GM19468 (cell line): ENCODE measurements around the gene PDE2A.
"Not testable (repeated sequence)": the region's sequence is repeated elsewhere in the genome, so short reads cannot be mapped to it uniquely, and the experiment has no call there.

Experiments used
- ATAC-seq: cut with Tn5 transposase; IDR thresholded peaks from one replicate; pipeline ENCODE4 v1.9.1; 2021; ENCODE audit warnings: mild to moderate bottlenecking, moderate library complexity, moderate number of reproducible peaks; ENCODE audit not compliant: unreplicated experiment; ENCODE audit errors: extremely low read depth

The PDE2A gene

DNA sequence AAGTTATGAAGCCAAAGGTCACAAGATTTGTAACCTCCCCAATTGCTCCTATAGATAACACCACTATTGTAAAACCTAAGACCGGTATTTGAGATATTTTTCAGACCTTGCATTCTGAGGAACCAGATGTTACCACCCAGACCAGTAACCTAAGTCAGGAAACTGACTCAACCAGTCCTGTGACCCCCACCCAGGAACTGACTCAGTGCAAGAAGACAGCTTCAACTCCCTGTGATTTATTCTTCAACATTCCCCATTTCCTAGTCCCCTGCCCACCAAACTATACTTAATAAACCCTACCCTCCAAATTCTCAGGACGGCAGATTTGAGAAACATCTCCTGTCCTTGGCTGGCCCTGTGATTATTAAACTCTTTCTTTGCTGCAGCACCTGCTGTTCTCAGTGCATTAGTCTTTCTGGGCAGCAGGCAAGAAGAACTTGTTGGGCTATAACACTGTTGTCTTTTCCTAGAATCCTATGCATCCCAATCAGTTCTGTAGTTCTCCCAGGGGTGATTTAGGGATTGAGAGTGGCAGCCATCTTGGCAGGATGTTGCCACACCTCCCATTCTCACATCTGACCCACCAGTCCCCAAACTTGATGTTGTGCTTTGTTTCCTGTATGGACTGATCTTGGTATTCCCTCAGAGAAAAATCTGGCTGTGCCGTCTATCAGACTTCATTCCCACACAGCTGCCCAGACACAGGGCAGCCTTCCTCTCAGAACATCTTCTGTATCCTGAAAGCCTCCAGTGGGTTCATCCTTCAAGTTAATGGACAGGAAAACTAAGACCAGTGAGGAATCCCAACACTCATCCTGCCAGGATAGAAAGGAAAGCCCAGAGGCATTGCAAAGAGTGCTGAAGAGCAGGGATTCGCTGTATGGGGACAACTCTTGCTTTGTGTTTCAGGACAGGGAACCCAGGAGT lies 104.0 kb downstream of the PDE2A start:
- no peak for ATAC-seq

DNA sequence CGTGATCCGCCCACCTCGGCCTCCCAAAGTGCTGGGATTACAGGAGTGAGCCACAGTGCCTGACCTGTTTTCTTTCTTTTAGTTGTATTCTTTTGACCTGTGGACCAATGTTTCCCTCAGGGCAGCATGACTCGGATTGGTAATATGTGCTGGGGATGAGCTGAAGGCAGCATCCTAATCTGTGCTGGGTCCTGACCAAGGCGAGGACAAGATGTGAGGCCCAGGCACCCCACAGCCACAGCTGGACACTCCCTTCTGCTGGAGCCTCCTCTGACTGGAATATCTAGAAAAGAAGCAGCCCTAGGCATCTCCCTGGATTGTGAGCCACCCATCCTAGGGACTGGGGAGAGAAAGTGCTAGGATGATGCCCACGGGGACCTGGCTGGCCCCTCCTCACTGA lies 105.4 kb downstream of the PDE2A start:
- no peak for ATAC-seq

DNA sequence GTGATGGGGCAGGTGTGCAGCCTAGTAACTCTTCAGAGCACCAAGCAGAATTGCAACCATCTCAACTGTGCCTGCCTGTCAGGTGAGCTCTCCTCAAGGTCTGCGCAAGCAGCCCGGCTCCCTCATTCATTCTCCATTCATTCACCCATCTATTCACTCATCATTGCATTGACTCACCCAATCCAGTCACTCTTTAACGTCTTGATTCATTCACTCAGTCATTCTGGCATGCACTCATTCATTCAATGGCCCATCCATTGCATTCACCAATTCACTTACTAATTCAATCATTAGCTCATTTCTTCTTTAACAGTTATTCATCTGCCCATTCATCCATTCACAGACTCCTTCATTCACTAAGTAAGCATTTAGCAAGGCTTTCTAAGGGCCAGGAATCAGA lies 111.8 kb downstream of the PDE2A start:
- no peak for ATAC-seq

DNA sequence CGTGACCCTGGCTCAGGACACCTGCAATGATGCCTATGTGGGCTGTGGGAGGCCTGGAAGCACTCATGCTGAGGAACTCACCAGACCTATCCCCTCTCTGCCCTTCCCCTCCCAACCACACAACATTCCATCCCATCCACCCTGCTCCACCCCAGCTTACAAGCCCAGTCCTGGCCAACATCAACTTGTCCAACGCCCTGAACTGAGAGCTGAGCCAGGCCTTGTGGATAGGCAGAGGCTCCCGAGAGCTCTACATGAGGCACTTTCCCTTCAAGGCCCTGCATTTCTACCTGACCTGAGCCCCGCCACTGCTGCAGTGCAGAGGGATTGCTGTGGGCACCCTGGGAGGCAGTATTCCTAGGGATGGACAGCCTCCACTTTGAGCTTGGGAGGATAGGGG lies 112.4 kb downstream of the PDE2A start:
- no peak for ATAC-seq

DNA sequence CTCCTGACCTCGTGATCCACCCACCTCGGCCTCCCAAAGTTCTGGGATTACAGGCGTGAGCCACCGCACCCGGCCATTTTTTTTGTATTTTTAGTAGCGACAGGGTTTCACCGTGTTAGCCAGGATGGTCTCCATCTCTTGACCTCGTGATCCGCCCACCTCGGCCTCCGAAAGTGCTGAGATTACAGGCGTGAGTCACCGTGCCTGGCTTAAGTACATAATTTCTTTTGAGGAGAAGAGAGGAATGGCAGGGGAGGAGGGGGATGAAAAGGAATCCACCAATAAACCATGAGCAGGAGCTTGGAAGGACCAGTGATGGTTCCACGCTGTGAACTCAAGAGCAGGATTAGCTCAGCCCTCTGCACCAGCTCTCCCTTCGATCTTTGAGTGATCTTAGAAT lies 113.4 kb downstream of the PDE2A start:
- not testable (repeated sequence) for ATAC-seq

DNA sequence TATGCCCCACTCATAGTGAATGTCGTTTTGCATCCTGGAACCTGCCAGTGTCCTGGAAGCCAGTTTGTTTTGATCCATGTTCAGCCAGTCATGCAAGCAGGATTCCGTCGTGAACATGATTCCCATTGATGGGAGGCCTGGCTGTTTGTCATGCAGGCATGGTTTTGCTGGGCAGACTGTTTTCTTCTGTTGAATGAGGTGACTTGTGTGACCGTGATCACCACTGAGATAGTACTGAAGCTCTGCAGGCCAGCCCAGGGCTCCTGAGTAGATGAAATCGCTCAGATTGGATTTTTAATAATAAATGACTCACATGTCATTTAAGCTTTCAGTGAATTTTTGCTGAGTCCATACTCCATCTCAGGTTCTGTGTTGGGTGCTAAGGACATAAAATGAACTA lies 117.8 kb downstream of the PDE2A start:
- ATAC-seq = no peak

DNA sequence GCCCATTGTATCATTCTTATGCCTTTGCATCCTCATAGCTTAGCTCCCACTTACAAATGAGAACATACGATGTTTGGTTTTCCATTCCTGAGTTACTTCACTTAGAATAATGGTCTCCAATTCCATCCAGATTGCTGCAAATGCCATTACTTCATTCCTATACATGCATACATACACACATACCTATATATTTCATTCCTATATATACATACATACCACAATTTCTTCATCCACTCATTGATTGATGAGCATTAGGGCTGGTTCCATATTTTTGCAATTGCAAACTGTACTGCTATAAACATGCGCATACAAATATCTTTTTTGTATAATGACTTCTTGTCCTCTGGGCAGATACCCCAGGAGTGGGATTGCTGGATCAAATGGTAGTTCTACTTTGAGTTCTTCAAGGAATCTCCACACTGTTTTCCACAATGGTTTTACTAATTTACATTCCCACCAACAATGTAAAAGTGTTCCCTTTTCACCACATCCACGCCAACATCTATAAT lies 119.2 kb downstream of the PDE2A start:
- ATAC-seq = not testable (repeated sequence)

DNA sequence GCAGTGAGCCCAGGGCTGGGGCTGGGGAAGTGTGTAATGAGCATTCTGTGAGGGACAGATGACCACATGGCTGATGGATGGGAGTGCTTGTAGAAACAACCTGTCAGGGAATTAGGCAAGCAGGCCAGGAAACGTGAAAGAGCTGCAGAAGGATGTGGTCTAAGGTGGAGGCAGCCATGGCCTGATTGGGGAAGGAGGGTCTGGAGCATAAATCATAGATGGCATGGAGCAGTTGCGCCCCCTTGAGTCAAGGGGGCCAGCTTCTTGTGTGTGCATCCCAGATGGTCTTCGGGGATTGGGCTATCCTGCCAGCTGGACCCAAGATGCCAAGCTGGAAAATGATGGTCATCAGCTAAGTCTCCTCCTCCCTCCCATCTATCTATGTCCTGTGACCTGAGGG lies 120.5 kb downstream of the PDE2A start:
- ATAC-seq = no peak

DNA sequence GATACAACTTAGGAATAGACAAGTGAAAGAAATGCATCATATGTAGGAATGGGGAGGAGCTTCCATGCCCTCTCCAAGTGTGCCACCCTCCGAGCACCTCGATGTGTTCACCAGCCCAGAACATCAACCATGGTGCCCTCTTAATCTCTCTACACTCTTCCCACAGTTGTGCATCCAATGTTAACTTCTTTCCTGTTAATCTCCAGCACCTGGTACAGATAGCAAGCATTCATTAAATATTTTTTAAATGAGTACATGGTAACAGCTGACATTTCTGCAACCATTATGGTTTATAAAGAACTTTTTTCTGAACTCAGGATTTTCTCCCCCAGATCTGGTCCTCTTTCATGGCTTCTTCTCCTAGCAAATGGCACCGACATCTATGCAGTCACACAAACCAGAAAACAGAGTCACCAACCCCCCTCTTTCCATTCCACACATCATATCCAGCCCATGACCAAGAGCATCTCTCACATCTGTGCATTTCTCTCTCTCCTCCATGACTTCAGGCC lies 121.8 kb downstream of the PDE2A start:
- ATAC-seq = no peak

DNA sequence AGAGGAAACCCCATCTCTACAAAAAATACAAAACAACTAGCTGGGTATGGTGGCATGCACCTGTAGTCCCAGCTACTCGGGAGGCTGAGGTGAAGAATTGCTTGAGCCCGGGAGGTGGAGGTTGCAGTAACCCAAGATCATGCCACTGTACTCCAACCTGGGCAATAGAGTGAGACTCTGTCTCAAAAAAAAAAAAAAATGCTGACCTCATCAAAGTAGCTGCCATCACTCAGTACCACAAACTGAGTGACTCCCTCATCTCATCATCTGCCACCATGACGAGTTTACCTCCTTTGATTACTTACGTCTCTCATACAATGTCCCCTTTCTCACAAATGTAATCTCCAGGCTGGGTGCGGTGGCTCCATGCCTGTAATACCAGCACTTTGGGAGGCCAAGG lies 122.7 kb downstream of the PDE2A start:
- no peak for ATAC-seq

DNA sequence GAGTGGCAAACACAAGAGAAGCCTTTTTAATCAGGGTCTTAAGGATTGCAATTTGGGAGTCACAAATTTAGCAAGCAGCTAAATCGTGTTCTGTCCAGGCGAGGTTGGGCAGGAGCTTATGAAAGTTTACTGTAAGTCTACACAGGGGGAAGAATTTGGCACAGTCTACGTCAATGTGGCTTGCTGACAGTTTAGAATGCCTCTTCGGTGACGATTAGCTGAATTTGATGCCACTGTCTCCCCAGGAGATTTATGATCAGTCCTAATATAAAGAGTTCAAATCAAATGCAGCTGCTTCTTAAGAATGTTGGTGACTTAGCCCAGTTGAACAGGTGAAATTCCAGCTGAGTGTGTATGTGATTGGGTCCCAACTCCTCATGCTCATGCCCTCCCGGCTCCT lies 125.8 kb downstream of the PDE2A start:
- no peak for ATAC-seq

DNA sequence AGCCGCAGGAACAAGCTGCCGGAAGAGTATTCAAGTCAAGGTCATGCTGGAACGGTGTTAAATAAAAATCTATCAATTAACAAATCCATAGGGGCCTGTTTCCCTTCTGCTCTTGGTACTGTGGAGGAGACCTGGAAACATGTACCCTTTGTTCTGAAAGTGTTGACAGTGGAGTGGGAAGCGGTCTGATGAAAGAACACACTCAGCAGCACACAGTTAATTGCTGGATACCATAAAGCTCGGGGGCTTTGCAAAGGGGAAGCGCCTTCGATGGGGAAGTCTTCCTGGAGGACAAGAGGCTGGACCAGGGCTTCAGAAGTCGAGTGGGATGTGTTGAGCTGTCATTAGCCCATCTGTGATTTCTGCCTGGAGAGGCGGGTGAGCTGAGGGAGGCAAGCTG lies 127.4 kb downstream of the PDE2A start:
- no peak for ATAC-seq

DNA sequence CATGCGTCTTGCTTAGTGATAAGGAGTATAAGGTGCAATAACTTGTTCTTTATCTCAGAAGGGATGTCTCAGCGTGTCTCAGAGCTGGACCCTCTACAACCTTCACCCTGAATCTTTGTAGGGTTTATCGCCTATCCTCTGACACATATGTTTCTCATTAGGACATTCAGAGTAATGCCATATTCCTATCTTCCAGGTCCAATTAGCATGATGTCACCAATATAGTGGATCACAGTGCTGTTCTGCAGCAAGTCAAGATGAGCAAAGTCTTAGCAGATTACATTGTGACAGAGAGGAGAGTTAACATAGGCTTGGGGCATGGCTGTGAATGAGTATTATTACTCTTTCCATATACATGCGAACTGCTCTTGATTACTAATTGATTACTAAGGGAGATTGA lies 129.6 kb downstream of the PDE2A start:
- no peak for ATAC-seq

DNA sequence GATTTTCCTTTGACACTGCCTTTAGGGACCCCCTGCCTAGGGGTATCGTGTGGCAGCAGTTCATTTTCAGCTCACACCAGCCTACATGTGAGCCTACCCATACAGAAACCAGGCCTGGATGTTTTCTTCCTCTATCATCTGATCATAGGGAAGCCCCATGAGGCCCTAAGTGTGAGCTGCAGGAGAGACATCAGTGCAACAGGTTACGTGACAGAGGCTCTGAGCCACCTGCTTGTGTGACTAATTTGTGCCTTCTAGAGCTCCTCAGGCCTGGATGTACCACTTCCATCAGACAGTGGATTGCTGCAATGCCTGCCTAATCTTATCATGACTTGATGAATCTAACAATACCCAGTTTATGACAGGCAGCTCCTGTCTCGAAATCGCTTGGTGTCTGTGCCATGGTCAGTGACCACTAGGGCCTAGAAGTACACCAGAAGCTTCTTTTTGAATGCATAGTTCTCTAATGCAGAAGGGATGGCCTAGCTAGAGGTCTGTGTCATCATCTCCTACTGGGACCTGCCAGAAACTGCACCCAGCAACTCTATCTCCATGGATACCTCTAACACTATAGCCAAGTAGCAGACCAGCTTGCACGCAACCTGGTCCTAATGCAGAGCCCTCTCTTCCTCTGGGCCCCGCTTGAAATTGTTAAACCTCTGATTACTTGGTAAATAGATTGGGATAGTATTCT lies 130.2 kb downstream of the PDE2A start:
- ATAC-seq = no peak

DNA sequence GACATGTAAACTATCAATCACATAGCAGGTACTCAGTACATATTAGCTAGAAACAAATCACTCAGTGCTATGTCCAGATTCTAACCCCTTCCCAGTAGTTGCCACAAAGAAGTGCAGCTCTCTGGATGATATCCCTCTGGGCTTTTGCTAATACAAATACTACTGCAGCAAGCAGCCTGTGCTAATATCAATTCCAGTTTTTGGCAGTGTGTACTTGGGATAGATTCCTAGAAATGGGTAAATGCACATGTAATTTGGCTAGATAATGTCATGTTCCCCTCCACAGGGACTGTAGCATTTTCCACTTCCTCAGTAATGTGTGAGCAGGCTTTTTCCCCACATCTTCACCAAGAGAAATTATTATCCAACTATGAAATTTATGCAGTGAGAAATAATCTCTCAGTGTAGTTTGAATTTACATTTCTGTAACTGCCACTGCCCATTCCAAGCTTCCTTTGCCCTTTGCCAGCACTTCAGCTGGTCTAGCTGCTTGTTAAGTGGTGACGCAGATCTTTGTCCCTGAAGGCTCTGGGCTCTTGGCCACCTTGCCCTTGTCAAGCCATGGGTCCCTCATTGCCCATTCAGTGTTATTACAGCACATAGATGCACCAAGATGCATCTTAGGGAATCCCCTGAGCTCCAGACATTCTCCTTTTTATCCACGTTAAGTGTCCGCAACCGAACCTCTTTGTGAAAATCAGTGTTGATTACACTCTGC lies 132.8 kb downstream of the PDE2A start:
- ATAC-seq = no peak

DNA sequence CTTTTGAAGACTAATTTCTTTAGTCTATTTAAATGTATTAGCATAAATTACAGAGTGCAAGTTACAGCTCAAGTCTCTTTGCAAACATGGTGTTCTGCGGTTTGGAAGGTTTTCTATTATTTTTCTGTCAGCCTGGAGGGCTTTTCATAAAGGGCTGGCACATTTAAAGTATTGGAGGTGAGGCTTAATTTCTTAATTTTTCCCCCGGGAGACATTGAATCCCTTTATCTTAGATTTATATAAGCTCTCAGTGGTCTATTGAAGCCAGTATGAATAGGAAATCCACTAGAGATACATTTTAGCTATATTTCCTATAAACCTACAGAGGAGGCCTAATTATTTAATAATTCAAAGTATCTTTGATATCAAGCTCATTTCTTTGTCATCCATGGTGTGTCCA lies 137.2 kb downstream of the PDE2A start:
- no peak for ATAC-seq

DNA sequence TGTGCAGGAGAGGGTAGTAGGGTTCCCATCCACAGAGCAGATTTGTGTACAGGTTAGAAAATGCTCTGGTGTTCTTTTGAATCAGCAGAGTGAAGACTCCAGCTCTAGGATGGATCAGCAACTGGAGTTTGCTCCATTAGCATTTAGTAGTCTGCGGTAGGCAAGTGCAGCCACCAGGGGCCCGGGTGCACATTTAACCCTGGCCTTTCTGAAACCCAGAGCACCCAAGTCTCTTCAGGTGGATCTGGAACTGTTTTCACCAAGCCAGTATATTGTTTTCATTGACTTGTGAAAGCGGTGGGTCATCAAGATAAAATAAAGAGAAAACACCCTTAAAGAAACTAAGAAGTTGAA lies 139.1 kb downstream of the PDE2A start:
- no peak for ATAC-seq

DNA sequence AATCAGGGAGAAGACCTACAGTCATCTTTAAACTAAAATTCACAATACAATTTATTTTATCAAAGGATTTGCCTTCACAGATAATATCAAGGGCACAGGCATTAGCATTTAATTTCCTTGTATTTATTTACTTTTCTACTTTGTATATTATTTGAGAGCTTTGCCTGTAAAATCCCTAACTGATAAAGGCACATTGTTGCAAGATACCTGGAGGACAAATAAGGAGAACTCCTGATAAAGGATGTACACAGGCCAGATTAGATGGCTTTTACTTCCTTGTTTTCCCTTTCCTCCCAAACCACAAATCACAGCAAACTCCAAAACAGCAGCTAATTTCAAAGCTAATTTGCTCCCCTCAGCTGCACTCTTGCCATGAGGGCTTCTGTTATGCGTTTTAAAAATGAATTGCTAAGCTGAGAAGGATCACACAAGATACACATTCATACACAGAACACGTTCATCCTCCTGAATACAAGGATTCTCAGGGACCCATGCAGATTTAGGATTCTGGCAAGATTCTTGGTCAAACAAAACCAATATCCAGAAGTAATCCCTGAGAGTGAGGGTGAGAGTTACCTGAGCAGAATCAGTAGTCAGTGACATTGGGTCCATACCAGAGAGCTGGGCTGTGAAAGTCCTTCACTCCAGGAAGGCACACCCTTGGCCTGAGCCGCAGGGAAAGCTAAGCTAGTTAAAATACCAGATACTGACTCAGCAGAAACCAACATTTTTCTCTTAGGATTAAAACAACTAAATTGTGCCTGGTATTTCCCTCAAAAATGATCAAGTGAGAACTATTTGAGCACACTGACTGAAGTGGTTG lies 139.6 kb downstream of the PDE2A start:
- no peak for ATAC-seq

DNA sequence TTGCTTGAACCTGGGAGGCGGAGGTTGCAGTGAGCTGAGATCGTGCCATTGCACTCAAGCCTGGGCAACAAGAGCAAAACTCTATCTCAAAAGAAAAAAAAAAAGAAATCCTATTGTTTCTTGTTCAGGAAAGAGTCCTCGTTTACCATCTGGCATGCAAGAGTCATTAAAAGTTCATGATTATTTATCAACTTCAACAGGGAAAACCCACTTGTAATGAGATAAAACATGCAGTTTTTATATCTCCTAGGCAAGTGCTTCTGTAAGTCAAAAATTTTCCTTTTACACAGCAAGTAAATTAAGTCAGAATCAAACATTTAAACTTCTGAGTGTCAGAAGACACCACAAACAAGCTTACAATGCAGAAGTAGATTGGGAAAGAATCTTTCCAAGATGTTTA lies 145.2 kb downstream of the PDE2A start:
- ATAC-seq = no peak

DNA sequence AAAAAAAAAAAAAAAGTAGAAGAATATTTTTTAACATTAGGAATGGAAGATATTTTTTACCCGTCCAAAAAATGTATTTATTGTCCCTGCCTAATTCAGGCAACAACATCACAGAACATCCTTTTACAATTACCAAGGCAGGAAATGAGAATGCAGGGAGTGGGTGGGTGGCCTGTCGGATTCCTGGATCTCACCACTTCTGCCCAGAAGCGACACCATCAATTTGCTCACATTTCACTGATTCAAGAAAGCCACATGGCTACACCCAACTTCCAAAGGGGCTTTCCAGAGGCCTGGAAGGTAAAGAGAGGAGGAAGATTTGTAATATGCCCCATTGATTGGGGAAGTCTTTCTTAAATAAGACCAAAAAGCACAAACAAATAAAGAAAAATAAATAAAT lies 146.1 kb downstream of the PDE2A start:
- ATAC-seq = no peak
